Stimulated activated CD8-positive, alpha-beta memory T cell treated with anti-CD3 and anti-CD28 coated beads, Interleukin-12 subunit alpha, Interleukin-12 subunit beta, amount 100 ng/mL, for 1 hour (primary cell): Measurements from ENCODE around the gene BSN.
A peak's percentile ranks its signal among the peaks of the same experiment; 100 is the strongest.

Experiments used
- DNase-seq: peaks from one replicate; pipeline ENCODE4 v3.0.0-alpha.2; 2020; ENCODE audit warnings: low read depth

The BSN gene, protein sequence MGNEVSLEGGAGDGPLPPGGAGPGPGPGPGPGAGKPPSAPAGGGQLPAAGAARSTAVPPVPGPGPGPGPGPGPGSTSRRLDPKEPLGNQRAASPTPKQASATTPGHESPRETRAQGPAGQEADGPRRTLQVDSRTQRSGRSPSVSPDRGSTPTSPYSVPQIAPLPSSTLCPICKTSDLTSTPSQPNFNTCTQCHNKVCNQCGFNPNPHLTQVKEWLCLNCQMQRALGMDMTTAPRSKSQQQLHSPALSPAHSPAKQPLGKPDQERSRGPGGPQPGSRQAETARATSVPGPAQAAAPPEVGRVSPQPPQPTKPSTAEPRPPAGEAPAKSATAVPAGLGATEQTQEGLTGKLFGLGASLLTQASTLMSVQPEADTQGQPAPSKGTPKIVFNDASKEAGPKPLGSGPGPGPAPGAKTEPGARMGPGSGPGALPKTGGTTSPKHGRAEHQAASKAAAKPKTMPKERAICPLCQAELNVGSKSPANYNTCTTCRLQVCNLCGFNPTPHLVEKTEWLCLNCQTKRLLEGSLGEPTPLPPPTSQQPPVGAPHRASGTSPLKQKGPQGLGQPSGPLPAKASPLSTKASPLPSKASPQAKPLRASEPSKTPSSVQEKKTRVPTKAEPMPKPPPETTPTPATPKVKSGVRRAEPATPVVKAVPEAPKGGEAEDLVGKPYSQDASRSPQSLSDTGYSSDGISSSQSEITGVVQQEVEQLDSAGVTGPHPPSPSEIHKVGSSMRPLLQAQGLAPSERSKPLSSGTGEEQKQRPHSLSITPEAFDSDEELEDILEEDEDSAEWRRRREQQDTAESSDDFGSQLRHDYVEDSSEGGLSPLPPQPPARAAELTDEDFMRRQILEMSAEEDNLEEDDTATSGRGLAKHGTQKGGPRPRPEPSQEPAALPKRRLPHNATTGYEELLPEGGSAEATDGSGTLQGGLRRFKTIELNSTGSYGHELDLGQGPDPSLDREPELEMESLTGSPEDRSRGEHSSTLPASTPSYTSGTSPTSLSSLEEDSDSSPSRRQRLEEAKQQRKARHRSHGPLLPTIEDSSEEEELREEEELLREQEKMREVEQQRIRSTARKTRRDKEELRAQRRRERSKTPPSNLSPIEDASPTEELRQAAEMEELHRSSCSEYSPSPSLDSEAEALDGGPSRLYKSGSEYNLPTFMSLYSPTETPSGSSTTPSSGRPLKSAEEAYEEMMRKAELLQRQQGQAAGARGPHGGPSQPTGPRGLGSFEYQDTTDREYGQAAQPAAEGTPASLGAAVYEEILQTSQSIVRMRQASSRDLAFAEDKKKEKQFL (N-terminal part only)

DNA sequence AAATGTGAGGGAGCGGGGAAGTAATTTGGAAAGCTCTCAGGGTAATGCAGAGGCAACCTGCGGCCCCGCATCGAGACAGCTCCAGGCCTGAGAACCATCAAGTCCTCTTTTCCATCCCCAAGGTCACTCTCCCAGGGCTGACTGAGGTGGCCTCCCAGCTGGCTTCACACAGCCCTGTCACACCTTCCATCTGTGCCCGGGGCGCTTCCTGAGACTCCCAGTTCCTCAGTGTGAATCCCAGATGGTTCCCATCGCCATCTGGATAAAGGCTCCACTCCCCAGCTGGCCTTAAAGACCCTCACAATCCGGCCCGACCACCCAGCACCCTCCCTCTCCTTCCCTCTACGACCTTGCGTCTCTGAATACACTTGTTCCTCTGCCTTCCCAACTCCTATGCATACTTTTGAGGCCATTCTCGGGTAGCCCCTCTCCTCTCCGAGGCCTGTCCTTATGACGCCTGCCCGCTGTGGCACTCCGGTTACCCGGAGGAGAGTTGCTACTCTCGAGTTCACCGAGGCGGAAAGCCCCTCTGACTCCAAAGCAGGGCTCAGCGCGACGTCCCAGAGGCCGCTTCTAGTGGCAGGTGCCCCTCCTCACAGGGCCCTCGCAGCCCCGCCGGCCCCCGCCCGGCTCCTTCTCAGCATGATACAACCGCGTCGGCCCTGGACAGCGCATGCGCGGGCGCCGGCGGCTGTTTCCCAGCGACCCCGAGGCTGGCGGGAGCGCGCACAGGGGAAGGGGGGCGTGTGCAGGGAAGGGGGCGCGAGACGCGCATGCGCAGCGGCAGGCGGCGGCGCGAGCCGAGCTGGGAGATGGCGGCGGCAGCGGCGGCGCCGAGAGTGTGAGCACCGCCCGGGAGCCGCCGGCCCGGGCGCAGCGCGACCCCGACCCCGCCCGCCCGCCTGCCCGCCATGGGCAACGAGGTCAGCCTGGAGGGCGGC, at the start of gene BSN:
TSS of gene BSN (plus strand) at position 786 of the 941 bp plus-strand sequence. CDS start at position 912, 126 bp downstream.
- DNase-seq: peak; percentile 82

DNA sequence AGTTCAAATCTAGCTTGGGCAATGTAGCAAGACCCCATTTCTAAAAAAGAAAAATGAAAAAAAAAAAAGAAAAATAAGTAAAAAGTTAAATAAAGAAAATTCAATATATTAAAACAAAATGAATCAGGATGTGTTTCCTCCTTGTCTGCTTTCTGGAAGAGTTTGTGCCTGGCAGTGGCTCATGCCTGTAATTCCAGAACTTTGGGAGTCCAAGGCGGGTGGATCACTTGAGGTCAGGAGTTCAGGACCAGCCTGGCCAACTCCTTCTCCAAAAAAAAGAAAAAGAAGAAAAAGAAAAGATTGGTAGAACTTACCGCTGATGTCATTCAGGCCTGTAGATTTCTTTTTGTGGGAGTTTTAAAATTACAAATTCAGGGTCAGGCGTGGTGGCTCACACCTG, 47.4 kb upstream of the BSN start:
- no peak for DNase-seq

DNA sequence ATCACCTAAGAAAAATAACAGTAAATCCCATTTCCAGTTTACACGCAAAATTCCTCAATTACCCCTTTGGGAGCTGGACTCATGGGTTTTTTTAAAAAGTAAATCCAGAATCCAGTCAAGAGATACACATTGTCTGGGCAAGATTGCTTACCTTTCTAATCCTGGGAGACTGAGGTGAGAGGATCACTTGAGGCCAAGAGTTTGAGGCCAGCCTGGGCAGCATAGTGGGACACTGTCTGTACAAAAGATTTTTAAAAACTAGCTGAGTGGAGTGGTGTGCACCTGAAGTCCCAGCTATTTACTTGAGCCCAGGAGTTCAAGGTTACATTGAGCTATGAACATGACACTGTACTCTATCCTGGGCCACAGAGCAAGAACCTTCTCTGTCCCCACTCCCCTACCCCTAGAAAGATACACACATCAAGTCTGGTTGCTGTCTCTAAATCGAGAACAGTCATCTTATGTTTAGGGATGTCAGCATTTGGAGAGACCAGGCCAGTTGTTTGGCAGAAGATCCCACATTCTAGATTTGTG, 45.2 kb upstream of the BSN start:
- no peak for DNase-seq

DNA sequence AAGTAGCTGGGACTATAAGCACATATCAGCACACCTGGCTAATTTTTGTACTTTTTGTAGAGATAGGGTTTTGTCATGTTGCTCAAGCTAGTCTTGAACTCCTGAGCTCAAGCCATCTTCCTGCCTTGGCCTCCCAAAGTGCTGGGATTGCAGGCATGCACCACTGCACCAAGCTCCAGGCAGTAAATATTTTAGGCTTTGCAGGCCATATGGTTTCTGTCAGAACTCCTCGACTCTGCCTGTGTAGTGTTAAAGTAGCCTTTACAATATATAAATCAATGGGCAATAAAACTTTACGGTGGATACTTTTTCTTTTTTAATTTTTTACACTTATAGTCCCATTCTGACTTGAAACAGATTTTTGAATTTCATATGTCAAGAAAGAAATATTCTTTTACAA, 42.6 kb upstream of the BSN start:
- no peak for DNase-seq

DNA sequence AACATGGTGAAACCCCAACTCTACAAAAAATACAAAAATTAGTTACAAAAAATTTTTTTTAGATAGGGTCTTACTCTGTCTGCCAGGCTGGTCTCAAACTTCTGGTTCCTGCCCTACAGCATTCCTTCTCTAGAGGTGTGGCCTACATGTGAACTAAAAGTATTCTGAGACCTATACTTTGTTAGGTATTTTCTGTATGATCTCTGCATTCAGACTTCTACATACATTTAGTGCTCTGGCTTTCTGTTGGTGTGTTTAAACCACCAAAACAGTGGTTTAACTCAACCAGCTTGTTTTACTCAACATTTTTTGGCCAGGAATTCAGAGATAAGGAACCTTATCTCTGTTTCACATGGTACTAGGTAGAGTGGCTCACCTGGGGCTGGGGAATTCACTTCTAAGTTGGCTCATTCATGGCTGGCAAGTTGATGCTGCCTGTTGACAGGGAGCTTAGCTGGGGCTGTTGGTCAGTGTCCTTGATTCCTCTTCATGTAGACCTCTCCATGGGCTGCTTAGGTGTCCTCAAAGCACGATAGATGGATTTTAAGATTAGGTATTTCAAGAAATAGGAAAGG, 41.4 kb upstream of the BSN start:
- no peak for DNase-seq

DNA sequence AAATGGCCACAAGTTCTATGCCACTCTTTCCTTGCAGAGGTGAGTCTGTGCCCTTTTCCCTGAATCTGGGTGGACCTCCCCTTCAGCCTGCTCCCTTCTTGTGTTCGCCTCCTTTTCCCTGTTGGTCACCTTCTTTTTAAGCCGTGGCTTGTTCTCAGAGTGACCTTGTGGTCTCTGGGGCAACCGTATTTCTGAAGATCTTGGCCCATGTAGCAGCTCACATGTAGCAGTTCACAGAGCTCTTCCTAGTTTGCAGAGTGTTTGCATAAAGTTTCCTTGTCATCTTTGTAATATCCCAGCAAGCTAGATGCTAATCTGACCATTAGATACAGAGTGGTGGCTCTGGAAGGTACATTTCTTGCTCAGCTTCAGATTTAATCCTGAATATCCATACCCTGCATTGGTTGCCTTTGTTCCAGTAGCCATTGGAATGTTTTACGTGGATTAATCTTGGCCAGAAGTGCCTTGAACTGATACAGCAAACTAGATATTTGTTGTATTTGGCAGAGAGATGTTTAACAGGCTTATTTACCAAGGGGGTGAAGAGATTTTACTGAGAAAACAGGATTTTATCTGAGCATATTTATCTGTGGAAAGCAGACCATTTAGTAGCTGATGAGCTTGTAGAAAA, 40.7 kb upstream of the BSN start:
- no peak for DNase-seq

DNA sequence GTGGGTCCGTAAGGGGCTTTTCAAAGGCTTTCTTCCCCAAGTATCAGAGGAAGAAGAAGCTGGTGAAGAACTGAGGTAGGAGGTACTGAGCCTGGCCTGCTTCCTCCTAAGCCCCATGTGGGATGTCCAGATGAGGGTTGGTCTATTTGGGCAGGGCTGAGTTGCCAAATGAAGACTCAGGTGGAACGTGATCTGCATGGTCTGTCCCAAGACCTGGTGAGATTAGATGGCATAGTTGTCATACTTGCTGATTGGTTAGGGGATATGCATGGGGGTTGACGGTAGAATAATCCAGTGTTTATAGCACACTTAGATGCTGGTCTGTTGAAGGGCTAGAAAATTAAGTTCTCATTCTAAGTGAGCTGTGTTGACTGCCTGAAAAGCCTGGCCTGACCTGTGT, 36.3 kb upstream of the BSN start:
- no peak for DNase-seq

DNA sequence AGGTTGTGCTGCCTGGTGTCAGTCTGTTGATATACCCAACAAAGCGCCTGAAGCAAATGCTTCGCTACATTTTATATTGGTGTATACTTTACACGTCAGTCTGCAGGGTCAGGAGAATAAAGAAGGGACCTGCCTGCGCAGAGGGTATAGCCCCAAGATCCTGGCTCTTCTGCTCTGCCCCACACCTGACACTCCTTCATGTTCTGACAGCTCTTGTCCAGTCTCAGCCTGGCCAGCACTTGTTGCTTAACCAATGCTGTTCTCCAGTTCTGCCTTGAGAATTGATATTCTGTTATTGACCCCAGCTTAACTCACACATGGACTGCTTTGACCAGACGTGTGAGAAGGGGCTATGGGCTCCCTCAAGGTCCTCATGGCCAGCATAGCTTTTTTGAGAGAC, 35.8 kb upstream of the BSN start:
- DNase-seq: no peak

DNA sequence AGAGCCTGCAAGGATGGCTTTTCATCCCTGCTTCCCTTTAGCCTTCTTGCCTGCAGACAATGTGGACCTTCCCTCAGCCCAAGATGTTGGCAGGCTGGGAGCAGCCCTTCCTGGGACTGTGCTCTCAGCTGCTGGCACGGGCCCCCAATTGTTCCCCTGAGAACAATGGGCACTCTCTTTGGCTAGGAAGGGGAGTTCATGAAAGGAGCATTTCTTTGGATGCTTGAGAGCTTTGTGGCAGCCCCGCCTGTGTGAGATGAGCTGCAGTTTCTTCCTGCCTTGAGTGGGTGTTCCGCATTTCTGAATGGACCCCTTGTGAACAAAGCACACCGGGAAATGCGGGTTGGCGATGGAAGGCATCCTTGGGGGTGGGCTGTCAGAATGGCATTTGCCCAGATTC, 35.0 kb upstream of the BSN start:
- no peak for DNase-seq

DNA sequence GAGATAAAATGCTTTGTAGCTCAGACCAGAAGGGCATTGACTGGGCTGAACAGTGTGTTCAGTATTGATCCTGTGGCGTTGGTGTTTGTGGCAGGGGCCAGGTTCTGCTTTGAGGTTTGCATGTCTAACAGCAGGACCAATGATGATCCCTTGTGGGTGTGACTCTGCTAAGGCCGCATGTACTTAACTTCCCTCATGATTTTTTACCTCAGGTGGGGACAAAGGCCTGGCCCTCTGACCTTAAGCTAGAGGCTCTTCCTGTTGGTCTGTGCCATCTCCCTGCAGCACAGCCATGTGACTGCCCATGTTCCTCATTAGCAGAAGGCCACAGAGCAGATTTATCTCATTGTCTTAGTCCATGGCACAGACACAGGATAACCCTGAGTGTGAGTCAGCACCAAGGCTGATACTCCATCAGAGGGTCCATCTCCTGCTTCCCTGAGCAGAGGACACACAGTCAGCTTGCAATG, 34.3 kb upstream of the BSN start:
- DNase-seq: no peak

DNA sequence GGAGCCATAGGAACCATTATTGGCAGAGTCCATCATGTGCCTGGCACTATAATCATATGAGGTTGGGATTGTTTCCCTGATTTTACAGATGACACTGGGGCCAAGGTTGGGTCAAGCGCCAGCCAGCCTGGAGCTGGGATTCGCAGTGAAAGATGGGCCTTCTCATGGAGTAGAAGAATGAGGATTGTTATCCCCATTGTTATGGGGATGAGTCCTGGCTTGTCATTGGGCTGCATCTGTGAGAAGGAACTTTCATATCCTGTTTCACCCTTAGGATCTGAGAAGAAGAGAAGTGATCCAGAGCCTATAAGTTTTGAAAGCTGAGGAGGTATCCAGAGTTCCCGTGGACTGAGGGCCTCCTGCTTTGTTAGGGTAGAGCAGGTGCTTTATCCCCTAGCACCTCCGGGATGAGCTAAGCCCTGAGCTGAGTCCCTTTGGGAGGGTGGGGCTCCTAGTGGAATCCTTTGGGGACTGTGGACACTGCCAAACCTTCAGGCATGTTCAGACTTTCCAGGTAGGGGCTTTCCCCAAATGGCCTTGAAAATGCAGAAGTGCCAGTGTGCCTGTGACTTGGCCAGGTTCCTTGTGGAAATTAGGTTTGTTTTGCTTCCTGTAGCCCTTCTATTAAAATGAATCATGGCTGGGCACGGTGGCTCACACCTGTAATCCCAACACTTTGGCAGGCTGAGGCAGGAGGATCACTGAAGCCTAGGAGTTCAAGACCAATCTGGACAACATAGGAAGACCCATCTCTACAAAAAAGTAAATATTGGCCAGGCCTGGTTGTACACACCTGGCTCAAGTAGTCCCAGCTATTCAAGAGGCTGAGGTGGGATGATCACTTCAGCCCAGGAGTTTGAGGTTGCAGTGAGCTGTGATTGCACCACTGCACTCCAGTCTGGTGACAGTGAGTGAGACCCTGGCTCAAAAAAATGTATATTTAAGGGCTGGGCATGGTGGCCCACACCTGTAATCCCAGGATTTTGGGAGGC, 30.2 kb upstream of the BSN start:
- DNase-seq: no peak

DNA sequence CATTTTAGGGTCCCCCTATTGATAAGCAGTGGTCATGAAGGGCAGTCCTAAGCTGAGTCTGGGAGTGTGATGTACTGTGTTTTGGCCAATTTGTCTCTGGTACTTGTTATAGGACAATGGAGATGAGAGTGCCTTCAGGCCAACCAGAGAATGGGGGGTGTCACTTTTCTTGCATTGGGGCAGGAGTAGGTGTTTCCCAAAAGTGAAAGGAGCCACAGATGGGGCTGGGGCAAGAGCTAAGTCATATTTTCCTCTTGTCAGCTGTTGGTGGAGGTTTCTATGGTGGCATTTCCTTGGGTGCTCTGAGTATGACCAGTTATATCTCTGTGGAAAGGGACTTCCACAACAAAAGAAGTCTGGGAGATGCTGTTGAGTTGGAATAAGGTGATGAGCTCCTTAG, 24.7 kb upstream of the BSN start:
- no peak for DNase-seq

DNA sequence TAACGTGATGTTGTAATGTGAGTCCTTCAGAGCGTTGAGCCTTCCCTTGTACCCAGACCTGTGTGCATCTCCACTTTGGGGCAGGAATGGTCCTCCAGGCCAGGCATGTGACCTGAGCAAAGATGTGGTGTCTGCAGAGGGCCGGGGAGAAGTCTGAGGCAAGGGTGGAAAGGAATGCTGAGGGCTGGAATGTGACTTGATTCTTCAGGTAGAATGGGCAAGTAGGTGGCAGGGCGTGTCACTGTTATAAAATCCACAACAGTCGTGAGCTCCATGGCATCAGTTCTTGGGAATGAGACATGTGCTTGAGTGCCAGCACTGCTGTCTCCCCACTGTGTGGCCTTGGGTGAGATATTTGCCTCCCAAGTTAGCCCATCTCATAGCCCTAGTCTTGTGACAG, 24.0 kb upstream of the BSN start:
- no peak for DNase-seq

DNA sequence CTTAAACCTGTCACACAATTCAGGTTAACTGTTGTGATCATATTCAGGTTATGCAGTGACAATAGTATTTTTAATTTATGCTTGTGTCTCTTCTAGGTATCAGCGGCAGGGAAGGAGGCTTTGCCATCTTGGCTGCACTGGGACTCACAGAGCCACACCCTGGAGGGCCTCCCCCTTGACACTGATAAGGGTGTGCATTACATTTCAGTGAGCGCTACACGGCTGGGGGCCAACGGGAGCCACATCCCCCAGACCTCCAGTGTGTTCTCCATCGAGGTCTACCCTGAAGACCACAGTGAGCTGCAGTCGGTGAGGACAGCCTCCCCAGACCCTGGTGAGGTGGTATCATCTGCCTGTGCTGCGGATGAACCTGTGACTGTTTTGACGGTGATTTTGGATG, 23.6 kb upstream of the BSN start:
- DNase-seq: no peak

DNA sequence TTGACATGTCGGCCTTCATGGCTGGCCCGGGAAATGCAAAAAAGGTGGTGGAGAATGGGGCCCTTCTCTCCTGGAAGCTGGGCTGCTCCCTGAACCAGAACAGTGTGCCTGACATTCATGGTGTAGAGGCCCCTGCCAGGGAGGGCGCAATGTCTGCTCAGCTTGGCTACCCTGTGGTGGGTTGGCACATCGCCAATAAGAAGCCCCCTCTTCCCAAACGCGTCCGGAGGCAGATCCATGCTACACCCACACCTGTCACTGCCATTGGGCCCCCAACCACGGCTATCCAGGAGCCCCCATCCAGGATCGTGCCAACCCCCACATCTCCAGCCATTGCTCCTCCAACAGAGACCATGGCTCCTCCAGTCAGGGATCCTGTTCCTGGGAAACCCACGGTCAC, 23.1 kb upstream of the BSN start:
- DNase-seq: no peak

DNA sequence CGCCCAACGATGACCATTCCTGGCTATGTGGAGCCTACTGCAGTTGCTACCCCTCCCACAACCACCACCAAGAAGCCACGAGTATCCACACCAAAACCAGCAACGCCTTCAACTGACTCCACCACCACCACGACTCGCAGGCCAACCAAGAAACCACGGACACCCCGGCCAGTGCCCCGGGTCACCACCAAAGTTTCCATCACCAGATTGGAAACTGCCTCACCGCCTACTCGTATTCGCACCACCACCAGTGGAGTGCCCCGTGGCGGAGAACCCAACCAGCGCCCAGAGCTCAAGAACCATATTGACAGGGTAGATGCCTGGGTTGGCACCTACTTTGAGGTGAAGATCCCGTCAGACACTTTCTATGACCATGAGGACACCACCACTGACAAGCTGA, 22.6 kb upstream of the BSN start:
- DNase-seq: no peak

DNA sequence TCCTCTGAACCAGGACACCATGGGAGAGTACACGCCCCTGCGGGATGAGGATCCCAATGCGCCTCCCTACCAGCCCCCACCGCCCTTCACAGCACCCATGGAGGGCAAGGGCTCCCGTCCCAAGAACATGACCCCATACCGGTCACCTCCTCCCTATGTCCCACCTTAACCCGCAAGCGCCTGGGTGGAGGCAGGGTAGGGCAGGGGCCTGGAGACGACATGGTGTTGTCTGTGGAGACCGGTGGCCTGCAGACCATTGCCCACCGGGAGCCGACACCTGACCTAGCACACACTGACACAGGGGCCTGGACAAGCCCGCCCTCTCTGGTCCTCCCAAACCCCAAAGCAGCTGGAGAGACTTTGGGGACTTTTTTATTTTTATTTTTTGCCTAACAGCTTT, 21.2 kb upstream of the BSN start:
- DNase-seq: no peak

DNA sequence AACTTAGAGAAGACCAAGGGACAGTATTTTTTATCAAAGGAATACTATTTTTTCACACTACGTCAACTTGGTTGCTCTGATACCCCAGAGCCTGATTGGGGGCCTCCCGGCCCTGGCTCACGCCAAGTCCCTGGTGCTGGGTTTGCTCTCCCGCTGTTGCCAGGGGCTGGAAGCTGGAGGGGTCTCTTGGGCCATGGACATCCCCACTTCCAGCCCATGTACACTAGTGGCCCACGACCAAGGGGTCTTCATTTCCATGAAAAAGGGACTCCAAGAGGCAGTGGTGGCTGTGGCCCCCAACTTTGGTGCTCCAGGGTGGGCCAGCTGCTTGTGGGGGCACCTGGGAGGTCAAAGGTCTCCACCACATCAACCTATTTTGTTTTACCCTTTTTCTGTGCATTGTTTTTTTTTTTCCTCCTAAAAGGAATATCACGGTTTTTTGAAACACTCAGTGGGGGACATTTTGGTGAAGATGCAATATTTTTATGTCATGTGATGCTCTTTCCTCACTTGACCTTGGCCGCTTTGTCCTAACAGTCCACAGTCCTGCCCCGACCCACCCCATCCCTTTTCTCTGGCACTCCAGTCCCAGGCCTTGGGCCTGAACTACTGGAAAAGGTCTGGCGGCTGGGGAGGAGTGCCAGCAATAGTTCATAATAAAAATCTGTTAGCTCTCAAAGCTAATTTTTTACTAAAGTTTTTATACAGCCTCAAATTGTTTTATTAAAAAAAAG, 20.3 kb upstream of the BSN start:
- DNase-seq: no peak
